Skin epidermis (tissue), 12 donors: Measurements from ENCODE around the gene GSTM2.

Experiments used
- H3K27ac ChIP-seq, 21 experiments: fragments of 200-600 bp; sonication (generic) in 11 of 21; one replicate each; pipeline ENCODE4 v1.5.0; 2020; ENCODE audit warnings: mild to moderate bottlenecking in 3 of 21, inconsistent platforms in 2 of 21, moderate library complexity in 2 of 21
- H3K4me3 ChIP-seq, 7 experiments: fragments of 200-600 bp; sonication (generic) in 2 of 7; one replicate each; pipeline ENCODE4 v1.5.0; 2020; ENCODE audit warnings: inconsistent platforms in 2 of 7, mild to moderate bottlenecking in 2 of 7, moderate library complexity in 1 of 7

Gene GSTM2

GRCh38 chr1:109628540-109629321 is 39.1 kb upstream of the GSTM2 start:
- Histone ChIP-seq H3K4me3 (no peak overlapping the region), H3K27ac (no peak overlapping the region)

- H3K27ac ChIP-seq, result no peak overlapping the region
- H3K4me3 ChIP-seq, result no peak overlapping the region
Measured at GRCh38 chr1:109629372-109630030, 38.4 kb upstream of the GSTM2 start.

DNA sequence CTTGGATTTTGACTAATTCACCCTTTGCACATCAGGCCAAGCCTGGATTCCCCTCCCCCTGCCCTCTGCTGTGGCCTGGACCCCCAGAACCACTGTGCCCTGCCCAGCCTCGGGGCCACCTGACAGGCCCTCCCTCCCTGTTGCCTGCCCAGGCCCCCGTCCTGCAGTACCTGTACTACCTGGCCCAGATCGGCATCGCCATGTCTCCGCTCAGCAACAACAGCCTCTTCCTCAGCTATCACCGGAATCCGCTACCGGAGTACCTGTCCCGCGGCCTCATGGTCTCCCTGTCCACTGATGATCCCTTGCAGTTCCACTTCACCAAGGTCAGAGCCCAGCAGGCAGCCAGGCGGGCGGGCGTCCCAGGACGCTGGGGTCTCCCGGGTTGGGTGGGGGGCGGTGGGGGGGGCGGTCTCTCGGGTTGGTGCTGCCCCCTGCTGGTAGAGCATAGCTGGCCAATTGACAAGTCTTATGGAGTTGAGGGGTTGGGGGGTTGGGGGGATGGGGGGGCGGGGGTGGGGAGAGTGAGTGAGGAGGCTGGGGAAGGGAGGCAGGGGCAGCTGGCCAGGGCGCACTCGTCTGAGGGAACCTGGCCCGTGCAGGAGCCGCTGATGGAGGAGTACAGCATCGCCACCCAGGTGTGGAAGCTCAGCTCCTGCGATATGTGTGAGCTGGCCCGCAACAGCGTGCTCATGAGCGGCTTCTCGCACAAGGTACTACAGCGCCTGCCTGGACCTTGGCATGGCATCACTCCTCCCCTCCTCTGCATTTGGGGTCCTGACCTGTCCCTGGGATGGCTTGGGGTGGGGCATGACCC is 37.6 kb upstream of the GSTM2 start:
- no peak overlapping the region for H3K27ac ChIP-seq
- H3K4me3 ChIP-seq, result no peak overlapping the region

DNA sequence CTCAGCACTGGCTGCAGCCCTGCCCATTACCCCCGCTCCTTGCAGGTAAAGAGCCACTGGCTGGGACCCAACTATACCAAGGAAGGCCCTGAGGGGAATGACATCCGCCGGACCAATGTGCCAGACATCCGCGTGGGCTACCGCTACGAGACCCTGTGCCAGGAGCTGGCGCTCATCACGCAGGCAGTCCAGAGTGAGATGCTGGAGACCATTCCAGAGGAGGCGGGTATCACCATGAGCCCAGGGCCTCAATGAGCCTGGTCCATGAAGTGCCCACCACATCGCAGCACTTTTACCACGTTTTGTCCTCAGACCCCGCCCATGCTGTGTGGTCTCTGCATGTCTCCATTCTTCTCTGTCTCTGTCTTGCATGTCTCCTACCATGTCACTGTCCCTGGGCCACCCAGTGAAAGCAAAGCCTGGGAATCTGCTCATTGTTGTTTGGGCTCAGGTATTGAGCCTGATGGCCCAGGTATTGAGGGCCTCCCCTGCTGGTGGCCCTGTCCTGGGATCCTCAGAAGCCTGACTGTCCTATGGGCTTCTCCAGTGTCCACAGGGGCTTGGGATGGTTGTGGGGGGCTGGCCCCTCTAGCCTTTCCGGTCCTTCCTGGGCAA is 36.9 kb upstream of the GSTM2 start:
- Histone ChIP-seq H3K4me3 (no peak overlapping the region), H3K27ac (peak overlapping the region in 1 of 21 experiments; percentile 59)

DNA sequence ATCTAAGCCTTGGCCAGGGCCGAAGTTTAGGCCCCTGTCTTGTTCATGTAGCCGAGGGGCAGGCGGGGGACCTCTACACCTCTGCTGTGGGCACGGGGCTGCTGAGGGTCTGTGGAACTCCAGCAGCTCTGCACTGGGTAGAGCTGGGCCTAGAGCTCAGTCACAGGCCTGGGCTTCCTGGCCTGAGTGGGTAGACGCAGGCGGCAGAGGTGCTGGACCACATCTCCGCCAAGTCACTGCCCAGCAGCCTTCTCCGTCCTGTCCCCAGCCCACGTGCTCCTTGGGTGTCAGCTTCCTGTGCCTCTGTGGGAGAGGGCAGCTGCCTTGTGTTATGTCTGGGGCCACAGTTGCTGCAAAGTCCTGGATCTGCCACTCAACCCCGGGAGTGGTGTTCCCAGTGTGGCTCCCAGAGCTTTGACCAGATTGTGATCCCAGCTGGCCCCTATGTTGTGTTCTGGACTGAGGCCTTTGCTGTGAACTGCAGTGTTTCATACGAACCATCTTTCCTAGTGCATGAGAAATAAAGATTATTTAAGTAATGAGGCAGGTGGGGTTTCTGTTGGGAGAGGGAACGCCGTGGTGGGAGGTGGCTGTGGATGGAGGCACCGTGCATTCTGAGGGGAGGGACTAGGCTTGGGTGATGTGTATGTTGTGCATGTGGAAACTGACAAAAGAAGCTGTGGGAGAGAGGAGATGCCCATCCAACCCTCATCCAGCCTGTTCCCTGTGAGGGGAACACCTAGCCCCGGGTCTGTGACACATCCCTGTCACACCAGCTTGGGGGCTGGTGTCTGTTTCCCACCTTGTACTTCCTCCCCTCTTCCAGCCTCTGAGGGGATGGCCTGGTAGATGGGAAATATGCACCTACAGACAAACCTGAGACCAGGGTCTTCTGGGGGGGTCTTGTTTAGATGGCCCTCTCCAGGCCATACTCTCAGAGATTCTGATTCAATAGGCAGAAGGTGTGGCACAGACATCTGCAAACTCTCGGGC is 36.0 kb upstream of the GSTM2 start:
- peak overlapping the region in 2 of 21 experiments; percentile 1 to 59 for H3K27ac ChIP-seq

GRCh38 chr1:109632671-109633346 is 35.0 kb upstream of the GSTM2 start:
- peak overlapping the region in 4 of 21 experiments; percentile 13 to 69 (median 64) for H3K27ac ChIP-seq
- H3K4me3 ChIP-seq, result no peak overlapping the region

More for the DNA sequence above, 36.0 kb upstream of the GSTM2 start:
- no peak overlapping the region for H3K4me3 ChIP-seq

DNA sequence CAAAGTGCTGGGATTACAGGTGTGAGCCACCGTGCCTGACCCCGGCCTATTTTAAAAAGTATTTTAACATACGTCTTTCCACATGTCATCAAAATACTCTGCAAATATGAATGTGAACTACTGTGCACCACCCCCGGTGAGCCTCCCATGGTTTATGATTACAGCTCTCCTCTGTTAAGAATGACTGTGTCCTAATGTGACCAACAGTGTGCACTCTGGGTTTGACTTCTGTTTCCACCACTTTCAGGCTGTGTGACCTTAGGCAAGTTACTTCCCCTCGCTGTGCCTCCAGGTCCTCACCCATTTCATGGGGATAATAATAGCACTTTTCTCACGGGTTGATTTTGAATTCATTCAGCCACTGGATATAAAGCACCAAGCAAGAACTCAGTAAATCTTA is 33.6 kb upstream of the GSTM2 start:
- no peak overlapping the region for H3K4me3 ChIP-seq

GRCh38 chr1:109634771-109635750 is 32.8 kb upstream of the GSTM2 start:
- Histone ChIP-seq H3K27ac (peak overlapping the region in 2 of 21 experiments; percentile 18 to 36), H3K4me3 (no peak overlapping the region)

More for the DNA sequence above, 33.6 kb upstream of the GSTM2 start:
- no peak overlapping the region for H3K27ac ChIP-seq

DNA sequence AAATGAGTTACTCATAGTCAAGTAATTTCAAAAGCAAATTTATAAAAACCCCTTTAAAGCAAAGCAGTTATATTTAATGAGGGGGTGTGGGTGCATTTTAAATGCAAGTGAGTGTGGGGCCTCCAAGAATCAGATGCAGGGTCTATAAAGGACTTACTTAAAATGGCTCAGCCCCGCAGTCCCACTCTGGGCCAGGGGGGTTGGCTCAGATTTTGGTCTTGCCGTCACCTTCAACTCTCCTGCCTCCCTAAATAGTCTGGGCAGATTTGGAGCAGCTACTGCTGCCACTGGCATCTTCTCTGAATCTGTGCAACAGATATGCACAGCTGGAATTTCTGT is 32.0 kb upstream of the GSTM2 start:
- Histone ChIP-seq H3K4me3 (no peak overlapping the region), H3K27ac (peak overlapping the region in 4 of 21 experiments; percentile 10 to 55 (median 32))

GRCh38 chr1:109636201-109636952 is 31.5 kb upstream of the GSTM2 start:
- Histone ChIP-seq H3K4me3 (no peak overlapping the region), H3K27ac (peak overlapping the region in 5 of 21 experiments; percentile 10 to 55 (median 28))

DNA sequence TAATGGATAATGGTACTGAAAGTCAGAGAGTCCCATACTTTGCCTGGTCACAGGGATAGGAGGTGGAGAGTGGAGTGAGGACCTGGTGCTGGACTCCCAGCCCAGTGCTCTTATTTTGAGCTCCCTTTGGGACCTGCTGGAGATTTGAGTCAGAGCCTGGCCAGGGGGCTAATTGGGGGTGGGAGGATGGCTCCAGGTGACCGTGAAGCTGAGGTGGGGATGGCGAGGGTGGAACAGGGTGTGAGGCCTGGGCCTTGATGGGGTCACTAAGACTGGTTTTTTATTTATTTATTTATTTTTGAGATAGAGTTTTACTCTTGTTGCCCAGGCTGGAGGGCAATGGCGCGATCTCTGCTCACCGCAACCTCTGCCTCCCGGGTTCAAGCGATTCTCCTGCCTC is 30.4 kb upstream of the GSTM2 start:
- Histone ChIP-seq H3K27ac (no peak overlapping the region), H3K4me3 (no peak overlapping the region)

GRCh38 chr1:109639063-109639840 is 28.6 kb upstream of the GSTM2 start:
- Histone ChIP-seq H3K27ac (no peak overlapping the region), H3K4me3 (no peak overlapping the region)

- Histone ChIP-seq H3K27ac (no peak overlapping the region), H3K4me3 (no peak overlapping the region)
Measured at GRCh38 chr1:109639841-109640184, 28.0 kb upstream of the GSTM2 start.

DNA sequence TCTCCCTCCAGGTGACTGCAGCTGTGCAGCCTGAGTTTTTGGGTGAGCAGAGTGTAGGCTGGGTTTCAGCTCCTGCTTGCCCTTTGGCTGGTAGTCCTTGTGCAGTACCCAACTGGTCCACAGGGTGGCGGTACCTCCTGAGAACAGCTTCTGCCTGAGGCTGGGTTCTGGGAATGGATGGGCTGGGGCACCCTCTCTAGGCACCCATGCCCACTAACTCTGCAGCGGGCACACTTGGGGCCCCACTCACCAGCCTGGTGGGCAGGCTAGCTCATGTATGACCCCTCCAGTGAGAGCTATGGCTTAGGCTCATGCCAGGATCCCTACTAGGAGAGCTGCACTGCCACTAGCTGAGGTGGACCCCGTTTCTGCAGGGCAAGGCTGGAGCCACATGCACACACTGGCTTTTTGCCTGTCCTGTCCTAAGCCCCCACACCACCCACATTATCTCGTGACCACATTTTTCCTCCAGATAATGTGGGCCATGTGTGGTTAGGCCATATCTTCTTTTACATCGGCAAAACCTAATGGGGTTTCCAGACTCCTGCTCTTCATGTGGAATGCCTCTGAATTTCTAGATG is 27.5 kb upstream of the GSTM2 start:
- no peak overlapping the region for H3K4me3 ChIP-seq
- H3K27ac ChIP-seq, result no peak overlapping the region

DNA sequence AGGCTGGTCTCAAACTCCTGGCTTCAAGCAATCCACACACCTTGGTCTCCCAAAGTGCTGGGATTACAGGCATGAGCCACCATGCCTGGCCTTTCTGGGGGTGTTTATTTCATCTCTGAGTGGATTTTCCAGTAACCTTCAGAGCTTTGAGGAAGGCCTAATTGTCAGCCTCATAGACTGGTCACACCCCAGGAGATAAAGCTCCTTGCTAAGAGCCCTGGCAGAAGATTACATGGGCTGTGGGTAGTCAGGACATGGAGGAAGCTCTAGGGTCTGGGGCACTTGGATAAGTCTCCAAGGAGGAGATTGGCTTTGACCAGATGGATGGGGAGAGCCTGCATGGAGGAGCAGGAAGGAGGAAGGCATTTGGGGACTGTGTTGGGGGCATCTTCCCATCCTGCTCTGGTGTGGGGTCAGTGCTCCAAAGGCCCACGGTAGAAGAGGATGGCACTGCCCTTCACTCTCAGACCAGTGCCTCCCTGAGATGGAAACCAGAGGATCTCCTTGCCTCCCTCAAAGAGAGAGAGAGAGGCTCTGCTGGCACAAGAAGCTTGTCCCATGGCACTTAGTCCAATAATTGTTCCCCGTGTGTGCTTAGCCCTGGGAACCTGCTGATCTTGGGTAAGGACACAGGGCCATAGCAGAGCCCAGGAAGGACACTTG is 26.6 kb upstream of the GSTM2 start:
- Histone ChIP-seq H3K27ac (no peak overlapping the region), H3K4me3 (no peak overlapping the region)
